Measurements from ENCODE around the gene KAT2A.
"Not testable (repeated sequence)": the region's sequence is repeated elsewhere in the genome, so short reads cannot be mapped to it uniquely, and the experiment has no call there.

The KAT2A gene

GRCh38 chr17:42120770-42121769, at the start of gene KAT2A:
Gene KAT2A (minus strand): TSS chr17:42121367. CDS start chr17:42121304, 63 bp downstream.
- DNase-seq = peak; percentile 79

GRCh38 chr17:42169351-42169750, 48.2 kb upstream of the KAT2A start:
- no peak for DNase-seq

GRCh38 chr17:42167807-42168206, 46.6 kb upstream of the KAT2A start:
- DNase-seq = no peak

GRCh38 chr17:42166196-42166763, 45.1 kb upstream of the KAT2A start:
- DNase-seq = no peak

GRCh38 chr17:42165751-42166150, 44.6 kb upstream of the KAT2A start:
- DNase-seq = no peak

GRCh38 chr17:42163696-42164407, 42.7 kb upstream of the KAT2A start:
- DNase-seq = no peak

- no peak for DNase-seq
Measured at GRCh38 chr17:42163113-42163512, 41.9 kb upstream of the KAT2A start.

- DNase-seq = no peak
Measured at GRCh38 chr17:42160531-42160910, 39.4 kb upstream of the KAT2A start.

- DNase-seq = no peak
Measured at GRCh38 chr17:42159796-42160530, 38.8 kb upstream of the KAT2A start.

- no peak for DNase-seq
Measured at GRCh38 chr17:42155614-42156045, 34.5 kb upstream of the KAT2A start.

GRCh38 chr17:42153919-42154742, 33.0 kb upstream of the KAT2A start:
- peak; percentile 54 to 65 for DNase-seq

- DNase-seq = no peak
Measured at GRCh38 chr17:42146911-42147607, 25.9 kb upstream of the KAT2A start.

GRCh38 chr17:42143138-42143537, 22.0 kb upstream of the KAT2A start:
- not testable (repeated sequence) for DNase-seq

- no peak for DNase-seq
Measured at GRCh38 chr17:42142371-42142896, 21.3 kb upstream of the KAT2A start.

GRCh38 chr17:42141382-42141781, 20.2 kb upstream of the KAT2A start:
- no peak for DNase-seq

- DNase-seq = not testable (repeated sequence)
Measured at GRCh38 chr17:42140690-42141089, 19.5 kb upstream of the KAT2A start.

- no peak for DNase-seq
Measured at GRCh38 chr17:42138749-42139492, 17.8 kb upstream of the KAT2A start.

- DNase-seq = no peak
Measured at GRCh38 chr17:42136654-42137051, 15.5 kb upstream of the KAT2A start.

- DNase-seq = peak; percentile 46 to 50
Measured at GRCh38 chr17:42135664-42136653, 14.8 kb upstream of the KAT2A start.

Measured in AML-193 (cell line).